ENCODE data around the gene TULP1. TPM values are rescaled to one million over a fixed set of nuclear protein-coding genes. Genes with fewer than 3 reads are reported as not detected.

Gene TULP1
- total and polyA plus RNA-seq, 2 of the 4 experiments (the other 2 are of a cell fraction), result not detected

DNA sequence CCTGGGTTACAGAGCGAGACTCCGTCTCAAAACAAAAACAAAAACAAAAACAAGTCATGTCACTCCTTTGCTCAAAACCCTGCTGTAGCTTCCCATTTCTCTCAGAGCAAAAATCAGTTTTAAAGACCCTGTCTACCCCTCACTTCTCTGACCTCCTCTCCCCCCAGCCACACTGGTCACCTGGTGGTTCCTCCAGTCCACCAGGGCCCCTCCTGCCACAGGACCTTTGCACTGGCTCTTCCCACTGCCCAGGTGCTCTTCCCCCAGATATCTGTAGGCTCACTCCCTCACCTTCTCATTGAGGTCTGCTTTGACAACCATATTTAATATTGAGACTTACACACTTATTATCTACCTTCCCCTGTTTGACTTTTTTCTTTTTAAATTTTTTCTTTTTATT lies 10.9 kb downstream of the TULP1 start:
- Histone ChIP-seq H3K14ac (replicated peaks; ENCODE audit: low read depth, low read length) (no peak overlapping the region), H3K27ac (ENCODE audit: insufficient read depth, low read length) (no peak overlapping the region), H3K4me3 (ENCODE audit: insufficient read depth, low read depth, low read length) (no peak overlapping the region), H3K79me1 (ENCODE audit: low read depth in 1 of 2, low read length in 2 of 2) (peaks cover 0 to 15% of the 10 kb centered on the region in 2 experiments; a peak in 2 of 4 replicates), H3K18ac (ENCODE audit: low read depth, low read length) (no peak overlapping the region), H3K27me3 (ENCODE audit: control insufficient read depth, insufficient read depth, low read length) (peaks cover 16% of the 10 kb centered on the region), H4K5ac (ENCODE audit: low read depth, low read length) (no peak overlapping the region), H2BK120ac (ENCODE audit: low read depth, low read length) (no peak overlapping the region), H2BK15ac (ENCODE audit: low read depth, low read length) (no peak overlapping the region), H4K20me1 (ENCODE audit: insufficient read depth, low read length) (no peaks in the 10 kb centered on the region), H2BK20ac (ENCODE audit: low read depth, low read length) (no peak overlapping the region), H3K56ac (ENCODE audit: extremely low read depth, insufficient read depth, low read length) (no peak overlapping the region), H3K4me2 (ENCODE audit: low read depth, low read length) (no peak overlapping the region), H3K9ac (ENCODE audit: low read depth, low read length) (no peak overlapping the region), H2AFZ (replicated peaks; ENCODE audit: low read length, poor library complexity) (no peak overlapping the region), H2AK9ac (replicated peaks; ENCODE audit: low read depth, low read length, poor library complexity) (no peak overlapping the region), H3K23ac (ENCODE audit: low read depth, low read length) (no peak overlapping the region), H4K91ac (ENCODE audit: insufficient read depth, low read depth, low read length) (no peak overlapping the region), H3K36me3 (ENCODE audit: control insufficient read depth, insufficient read depth, low read length) (no peaks in the 10 kb centered on the region), H3K4me1 (ENCODE audit: control insufficient read depth, insufficient read depth, low read length) (peaks cover 9% of the 10 kb centered on the region), H2BK5ac (ENCODE audit: low read depth, low read length, poor library complexity, severe bottlenecking) (no peak overlapping the region), H3K4ac (ENCODE audit: low read depth, low read length) (no peak overlapping the region), H4K8ac (ENCODE audit: low read depth in 2 of 2, low read length in 2 of 2) (no peak overlapping the region), H3K9me3 (ENCODE audit: control insufficient read depth, insufficient read depth, low read length) (peaks cover 2% of the 10 kb centered on the region; the same call in 1 of the 2 replicates), H2AK5ac (ENCODE audit: low read depth, low read length) (no peak overlapping the region), H3K9me1 (ENCODE audit: insufficient read depth, low read length) (peaks cover 17% of the 10 kb centered on the region)
- ATAC-seq (ENCODE audit: low read depth) (no peak), DNase-seq (no peak)
- intact Hi-C loops (cut with micrococcal nuclease), result no loop called here
- in situ Hi-C loops (cut with MboI; ENCODE audit: low sequenced_read_pairs), result no loop called here
- CTCF ChIA-PET, result no interaction called here
- BruUV-seq (replicated peaks), result no TSS peak
- dilution Hi-C loops (cut with HindIII; ENCODE audit: low sequenced_read_pairs, unreplicated experiment), result no loop called here
- TF ChIP-seq RAD21 (IDR thresholded peaks at IDR 0.05; ENCODE audit: low read length) (no peak), MXI1 (IDR thresholded peaks at IDR 0.05; ENCODE audit: borderline replicate concordance, low read depth, low read length) (no peak), CHD1 (IDR thresholded peaks at IDR 0.05; ENCODE audit: low read depth, low read length) (no peak), SMC3 (IDR thresholded peaks at IDR 0.05; ENCODE audit: low read depth, low read length) (no peak), POLR2A (IDR thresholded peaks at IDR 0.05; ENCODE audit: low read depth, low read length) (no peak), RFX5 (IDR thresholded peaks at IDR 0.05; ENCODE audit: low read depth, low read length) (no peak), FOS (IDR thresholded peaks at IDR 0.05; ENCODE audit: low read depth, low read length) (no peak), MAFK (IDR thresholded peaks at IDR 0.05; ENCODE audit: low read depth, low read length) (no peak), BHLHE40 (IDR thresholded peaks at IDR 0.05; ENCODE audit: low read depth, low read length) (no peak), MAZ (IDR thresholded peaks at IDR 0.05; ENCODE audit: borderline replicate concordance, low read depth, low read length) (no peak), RCOR1 (IDR thresholded peaks at IDR 0.05; ENCODE audit: insufficient replicate concordance, low read length) (no peak), NFE2L2 (IDR thresholded peaks at IDR 0.05; ENCODE audit: low read depth, low read length) (no peak), CEBPB (IDR thresholded peaks at IDR 0.05; ENCODE audit: low read depth, low read length) (no peak)
- TF ChIP-seq, protein P1, sequence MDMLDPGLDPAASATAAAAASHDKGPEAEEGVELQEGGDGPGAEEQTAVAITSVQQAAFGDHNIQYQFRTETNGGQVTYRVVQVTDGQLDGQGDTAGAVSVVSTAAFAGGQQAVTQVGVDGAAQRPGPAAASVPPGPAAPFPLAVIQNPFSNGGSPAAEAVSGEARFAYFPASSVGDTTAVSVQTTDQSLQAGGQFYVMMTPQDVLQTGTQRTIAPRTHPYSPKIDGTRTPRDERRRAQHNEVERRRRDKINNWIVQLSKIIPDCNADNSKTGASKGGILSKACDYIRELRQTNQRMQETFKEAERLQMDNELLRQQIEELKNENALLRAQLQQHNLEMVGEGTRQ (IDR thresholded peaks at IDR 0.05; ENCODE audit: low read depth, low read length), result no peak
- TF ChIP-seq, protein P2, sequence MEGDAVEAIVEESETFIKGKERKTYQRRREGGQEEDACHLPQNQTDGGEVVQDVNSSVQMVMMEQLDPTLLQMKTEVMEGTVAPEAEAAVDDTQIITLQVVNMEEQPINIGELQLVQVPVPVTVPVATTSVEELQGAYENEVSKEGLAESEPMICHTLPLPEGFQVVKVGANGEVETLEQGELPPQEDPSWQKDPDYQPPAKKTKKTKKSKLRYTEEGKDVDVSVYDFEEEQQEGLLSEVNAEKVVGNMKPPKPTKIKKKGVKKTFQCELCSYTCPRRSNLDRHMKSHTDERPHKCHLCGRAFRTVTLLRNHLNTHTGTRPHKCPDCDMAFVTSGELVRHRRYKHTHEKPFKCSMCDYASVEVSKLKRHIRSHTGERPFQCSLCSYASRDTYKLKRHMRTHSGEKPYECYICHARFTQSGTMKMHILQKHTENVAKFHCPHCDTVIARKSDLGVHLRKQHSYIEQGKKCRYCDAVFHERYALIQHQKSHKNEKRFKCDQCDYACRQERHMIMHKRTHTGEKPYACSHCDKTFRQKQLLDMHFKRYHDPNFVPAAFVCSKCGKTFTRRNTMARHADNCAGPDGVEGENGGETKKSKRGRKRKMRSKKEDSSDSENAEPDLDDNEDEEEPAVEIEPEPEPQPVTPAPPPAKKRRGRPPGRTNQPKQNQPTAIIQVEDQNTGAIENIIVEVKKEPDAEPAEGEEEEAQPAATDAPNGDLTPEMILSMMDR (conservative IDR thresholded peaks at IDR 0.05; ENCODE audit: low read depth, low read length), result no peak
- TF ChIP-seq, protein P3, sequence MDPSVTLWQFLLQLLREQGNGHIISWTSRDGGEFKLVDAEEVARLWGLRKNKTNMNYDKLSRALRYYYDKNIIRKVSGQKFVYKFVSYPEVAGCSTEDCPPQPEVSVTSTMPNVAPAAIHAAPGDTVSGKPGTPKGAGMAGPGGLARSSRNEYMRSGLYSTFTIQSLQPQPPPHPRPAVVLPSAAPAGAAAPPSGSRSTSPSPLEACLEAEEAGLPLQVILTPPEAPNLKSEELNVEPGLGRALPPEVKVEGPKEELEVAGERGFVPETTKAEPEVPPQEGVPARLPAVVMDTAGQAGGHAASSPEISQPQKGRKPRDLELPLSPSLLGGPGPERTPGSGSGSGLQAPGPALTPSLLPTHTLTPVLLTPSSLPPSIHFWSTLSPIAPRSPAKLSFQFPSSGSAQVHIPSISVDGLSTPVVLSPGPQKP (IDR thresholded peaks at IDR 0.05; ENCODE audit: borderline replicate concordance, low read depth, low read length), result no peak
- POLR2A ChIA-PET (ENCODE audit: unreplicated experiment), result no interaction called here
- WGBS, 2 experiments (ENCODE audit: extremely low coverage in 2 of 2, insufficient read length in 1 of 2), result no CpG with 5 or more reads among the region's 2 CpGs

All from IMR-90 (cell line).